Measurements from ENCODE around the gene SPRED2.

DNA sequence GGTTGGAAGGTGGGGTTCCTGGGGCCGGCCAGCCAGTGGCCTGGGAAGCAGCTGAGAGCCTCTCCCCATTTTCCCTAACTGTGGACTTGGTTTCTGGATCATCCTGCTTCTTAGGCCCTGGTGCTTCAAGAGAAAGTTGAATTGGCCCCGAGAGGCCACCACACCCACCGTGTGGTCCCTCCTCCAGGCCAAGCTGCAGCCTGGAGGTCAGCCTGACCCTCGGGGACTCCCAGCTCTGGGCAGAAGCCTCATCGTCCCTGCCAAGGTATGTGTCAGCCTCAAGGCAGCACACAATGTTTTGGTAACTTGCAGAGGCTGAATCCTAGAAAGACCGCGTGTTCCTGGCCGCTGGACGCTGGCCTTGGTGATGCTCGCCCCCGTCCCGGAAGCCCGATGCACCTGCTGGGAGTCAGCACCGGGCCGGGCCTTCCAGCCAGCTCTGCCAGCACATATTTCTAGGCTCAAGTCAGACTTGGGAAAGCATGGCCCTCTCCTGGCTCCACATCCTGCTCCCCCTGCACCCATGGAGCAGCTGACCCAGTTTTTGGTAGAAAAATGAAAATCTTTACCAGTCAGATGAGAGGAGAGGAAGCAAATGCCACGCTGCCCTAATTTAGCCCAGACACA lies 132.2 kb downstream of the SPRED2 start:
- TF ChIP-seq, protein P1, sequence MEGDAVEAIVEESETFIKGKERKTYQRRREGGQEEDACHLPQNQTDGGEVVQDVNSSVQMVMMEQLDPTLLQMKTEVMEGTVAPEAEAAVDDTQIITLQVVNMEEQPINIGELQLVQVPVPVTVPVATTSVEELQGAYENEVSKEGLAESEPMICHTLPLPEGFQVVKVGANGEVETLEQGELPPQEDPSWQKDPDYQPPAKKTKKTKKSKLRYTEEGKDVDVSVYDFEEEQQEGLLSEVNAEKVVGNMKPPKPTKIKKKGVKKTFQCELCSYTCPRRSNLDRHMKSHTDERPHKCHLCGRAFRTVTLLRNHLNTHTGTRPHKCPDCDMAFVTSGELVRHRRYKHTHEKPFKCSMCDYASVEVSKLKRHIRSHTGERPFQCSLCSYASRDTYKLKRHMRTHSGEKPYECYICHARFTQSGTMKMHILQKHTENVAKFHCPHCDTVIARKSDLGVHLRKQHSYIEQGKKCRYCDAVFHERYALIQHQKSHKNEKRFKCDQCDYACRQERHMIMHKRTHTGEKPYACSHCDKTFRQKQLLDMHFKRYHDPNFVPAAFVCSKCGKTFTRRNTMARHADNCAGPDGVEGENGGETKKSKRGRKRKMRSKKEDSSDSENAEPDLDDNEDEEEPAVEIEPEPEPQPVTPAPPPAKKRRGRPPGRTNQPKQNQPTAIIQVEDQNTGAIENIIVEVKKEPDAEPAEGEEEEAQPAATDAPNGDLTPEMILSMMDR (IDR thresholded peaks at IDR 0.05; ENCODE audit: low read depth, low read length) = no peak
- no peak for TF ChIP-seq EZH2phosphoT487 (IDR thresholded peaks at IDR 0.05; ENCODE audit: low read depth)
